Activated CD8-positive, alpha-beta memory T cell treated with anti-CD3 and anti-CD28 coated beads for 1 hour (primary cell): ENCODE measurements around the gene STAT5B.

ENCODE experiments used
- DNase-seq, 2 donors: peaks; one replicate each; pipeline ENCODE4 v3.0.0-alpha.2; 2020; ENCODE audit warnings: low read depth in 1 of 2; ENCODE audit errors: extremely low read depth in 1 of 2

Gene STAT5B

DNA sequence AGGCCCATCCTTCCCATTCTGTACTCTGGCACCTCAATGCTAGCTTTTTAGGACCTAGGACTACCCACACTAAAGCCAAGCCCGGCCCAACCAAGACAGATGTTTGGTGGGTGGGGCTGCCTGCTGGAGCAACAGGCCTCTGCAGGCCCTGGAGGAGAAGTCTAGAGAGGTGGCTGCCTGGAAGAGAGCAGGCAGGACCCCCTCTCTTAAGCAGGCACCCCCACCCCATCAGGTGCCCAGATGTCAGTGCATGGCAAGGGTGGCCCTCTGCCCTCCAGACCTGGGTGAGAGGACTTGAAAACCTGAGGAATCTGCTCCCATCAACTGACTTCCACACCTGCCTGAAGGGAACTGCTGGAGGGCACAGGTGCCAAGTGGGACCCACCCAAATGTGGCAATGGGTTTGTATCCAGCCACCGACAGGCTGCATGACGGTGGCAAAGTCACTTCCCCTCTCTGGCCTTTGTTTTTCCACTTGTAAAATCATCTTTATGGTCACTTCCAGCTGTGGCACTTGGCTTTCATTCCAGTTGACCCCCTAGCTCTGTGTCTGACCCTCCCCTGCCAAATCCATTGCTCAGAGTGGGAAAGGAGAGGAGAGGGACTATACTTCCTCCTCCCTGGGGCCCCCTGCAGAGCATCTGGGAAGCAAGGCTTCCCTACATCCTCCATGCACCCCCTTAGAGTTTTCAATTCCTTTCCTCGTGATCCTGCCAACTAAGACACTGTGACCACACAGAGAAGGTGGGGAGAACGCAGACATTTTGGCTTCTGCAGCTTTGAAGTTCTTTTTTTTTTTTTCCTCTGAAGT is 10.4 kb upstream of the STAT5B start:
- no peak for DNase-seq

DNA sequence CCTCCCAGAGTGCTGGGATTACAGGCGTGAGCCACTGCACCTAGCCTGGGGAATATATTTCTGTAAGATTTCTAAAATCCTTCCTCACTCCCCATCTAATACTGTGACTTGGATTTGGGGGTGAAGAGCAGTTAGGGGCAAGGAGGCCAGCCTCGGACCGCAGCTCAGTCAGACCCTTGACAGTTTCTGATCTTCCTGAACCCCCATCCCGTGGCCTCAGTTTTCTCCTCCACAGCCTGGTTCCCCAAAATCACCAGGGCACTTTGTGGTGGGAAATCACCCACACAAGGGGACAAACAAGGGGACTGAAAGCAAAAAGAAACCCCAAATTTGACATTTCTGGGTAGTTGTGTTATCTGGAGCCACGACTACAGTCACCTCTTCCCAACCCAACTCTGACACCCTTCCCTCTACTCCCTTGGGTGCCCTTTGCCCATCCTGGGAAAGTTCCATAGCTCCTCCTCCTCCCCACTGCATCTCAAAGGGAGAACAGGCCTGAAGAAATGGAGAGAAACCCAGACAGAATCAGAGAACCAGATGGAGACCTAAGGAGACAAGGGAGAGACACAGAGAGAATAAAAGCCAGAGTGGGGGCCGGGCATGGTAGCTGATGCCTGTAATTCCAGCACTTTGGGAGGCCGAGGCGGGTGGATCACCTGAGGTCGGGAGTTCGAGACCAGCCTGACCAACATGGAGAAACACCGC is 9.3 kb upstream of the STAT5B start:
- DNase-seq: no peak

DNA sequence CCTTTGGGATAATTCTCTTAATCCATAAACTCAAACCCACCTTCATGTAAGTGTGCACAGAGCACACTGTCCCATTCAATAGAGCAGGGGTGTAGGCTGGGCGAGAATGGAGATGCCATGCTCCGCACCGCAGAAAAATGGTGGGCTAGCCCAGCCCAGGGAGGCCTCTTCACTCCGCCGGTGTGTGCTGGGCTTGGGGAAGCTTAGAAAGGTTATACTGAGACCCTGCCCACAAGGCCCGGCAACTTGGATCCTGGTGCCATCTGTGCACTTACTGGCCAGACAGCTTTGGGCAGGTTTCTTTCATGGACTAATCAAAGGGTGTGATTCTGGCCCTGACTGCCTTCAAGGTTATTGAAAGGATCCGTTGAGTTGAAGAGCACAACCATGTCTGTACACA is 8.4 kb upstream of the STAT5B start:
- DNase-seq: no peak

DNA sequence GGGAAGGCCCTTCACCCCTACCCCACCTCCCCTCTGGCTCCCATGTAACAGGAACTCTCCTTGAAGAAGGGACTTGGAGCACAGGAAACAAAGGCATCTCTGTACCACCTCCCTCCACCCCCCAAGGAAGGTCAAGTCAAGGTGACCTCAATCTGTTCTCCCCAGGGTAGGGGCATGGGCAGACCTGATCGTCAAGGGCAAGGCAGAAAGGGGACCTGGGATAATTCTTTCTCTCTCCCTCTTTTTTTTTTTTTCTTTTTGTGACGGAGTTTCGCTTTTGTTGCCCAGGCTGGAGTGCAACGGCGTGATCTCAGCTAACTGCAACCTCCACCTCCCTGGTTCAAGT is 7.8 kb upstream of the STAT5B start:
- DNase-seq: no peak

DNA sequence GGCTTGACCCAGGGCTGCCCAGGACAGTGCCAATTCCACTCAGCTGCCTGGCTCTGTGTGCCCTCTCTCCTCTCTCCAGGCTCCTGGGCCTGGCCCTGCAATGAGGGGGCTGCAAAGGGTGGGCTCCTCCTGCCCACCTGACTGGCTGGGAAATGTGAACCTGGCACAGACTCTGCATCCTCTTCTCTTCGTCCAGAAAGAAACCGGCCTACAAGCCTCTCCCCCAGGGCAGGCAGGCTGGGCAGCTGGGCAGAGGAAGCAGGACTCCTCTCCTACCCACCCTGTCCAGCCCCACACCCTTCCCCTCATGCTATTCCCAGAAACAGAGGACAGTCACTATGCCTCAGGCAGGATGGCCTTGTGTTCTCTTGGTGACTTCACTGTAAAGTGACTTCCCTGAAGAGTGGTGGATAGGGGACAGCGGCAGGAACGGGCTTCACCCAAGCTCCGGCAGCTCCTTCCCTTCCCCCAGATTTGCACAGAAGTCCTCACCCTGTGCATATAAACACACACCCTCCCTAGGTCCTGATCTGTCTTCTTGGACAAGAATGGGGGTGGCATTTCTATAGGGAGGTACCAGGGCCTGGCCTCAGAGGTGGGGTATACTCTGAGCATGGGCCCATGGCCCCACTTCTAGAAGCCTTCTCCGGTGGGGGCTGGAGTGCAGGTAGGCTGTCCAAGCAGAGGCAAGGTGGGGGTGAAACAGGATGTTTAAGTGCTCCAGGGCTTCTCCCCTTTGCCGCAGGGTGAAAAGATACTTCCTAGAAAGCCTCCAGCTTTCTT is 7.2 kb upstream of the STAT5B start:
- no peak for DNase-seq

DNA sequence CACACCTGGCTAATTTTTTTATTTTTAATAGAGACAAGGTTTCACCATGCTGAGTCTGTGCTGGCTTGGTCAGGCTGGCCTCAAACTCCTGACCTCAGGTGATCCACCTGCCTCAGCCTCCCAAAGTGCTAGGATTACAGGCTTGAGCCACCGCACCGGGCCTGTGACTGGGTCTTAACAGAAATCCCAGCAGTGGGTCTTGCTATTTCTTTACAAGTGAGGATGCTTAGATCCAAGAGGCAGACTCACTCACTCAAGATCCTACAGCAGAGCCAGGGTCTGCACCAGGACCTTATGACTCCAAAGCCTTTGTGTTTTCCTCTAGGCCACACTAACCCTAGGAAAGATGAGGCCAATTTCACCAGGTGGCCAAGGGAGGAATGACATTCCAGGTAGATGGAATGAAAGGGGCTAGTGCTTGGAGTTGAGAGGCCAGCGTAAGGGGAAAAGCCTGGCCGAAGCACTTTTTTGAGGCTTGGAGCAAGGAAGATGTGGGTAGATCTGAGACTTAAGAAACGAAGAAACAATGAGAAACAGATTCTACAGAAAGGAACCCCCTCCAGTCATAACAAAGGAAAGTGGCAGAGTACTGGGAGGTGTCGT is 6.4 kb upstream of the STAT5B start:
- DNase-seq: no peak

DNA sequence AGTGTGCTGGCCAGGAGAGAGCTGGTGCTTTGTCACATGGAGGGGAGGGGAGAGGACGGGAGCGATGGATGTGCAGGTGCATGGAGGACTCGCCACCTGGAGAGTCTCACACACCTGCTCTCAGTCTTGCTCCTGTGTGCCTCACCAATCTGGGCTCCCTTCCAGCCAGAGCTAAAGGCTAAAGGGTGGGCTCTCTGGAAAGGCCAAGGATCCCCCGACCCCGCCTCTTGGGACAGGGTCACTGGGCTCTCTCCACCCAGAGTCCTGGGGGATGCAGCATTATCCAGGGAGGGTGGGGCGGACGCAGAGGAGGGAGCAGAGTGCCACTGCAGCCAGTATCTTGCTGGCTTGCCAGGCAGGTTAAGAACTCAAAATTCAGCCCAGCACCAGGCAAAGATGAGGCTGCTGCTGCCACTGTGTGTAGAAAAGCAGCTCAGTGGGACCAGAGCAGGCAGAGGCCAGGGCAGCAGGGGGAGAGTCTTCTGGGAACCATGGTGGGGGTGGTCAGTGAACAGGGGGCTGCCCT is 5.4 kb upstream of the STAT5B start:
- no peak for DNase-seq

DNA sequence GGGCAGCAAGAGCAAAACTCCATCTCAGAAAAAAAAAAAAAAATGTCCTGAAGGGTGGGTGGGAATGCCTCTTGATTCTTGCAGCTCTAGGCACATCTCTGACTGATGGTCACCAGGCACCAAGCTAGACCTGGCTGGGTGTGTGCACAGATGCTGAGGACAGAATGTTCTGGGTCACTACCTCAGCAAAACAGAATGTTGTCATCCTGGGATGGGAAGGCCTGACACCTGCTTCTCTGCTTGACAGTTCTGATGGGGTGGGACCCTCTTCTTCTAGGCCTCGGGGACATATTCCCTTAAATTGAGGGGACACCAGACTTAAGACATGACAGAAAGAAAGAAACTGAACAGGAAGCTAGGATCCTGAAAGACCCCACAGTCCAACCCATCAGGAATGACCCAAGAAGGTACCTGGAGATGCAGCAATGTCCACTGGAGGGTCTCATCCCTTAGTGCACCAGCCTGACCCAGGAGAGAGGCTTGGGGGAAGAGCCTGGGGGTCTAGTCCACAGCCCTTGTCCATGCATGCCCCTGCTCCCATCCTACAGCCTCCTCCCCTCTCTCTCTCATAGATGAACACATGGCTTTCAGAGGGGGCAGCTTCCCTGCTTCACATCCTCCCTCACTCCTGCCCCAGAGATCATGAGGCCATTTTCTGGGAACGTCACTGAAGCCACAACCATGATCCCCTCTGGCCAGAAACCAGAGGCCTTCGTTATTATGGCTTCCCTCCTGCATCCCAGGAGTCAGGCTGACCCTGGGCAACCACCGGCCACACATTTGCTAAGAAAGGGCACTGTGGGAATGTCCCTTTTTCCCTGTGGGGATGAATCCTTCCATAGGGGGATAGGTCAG is 3.8 kb upstream of the STAT5B start:
- no peak for DNase-seq

DNA sequence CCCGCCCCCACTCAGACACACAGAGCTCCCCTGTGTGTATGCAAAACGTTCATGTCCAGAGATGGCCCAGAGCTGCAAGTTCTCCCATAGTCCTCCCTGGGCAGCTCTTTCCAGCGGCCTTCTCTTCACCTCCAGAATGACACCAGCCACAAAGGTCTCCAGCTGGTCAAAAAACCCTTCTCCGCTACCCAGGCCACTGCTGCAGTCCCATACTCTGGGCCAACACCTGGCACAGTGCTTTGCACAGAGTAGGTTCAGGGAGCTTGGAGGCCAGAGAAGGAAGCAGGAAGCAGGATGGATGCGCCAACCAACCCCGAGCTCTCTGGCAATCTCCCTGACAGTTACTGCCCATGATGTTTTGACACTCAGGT is 1.1 kb upstream of the STAT5B start:
- DNase-seq: no peak

DNA sequence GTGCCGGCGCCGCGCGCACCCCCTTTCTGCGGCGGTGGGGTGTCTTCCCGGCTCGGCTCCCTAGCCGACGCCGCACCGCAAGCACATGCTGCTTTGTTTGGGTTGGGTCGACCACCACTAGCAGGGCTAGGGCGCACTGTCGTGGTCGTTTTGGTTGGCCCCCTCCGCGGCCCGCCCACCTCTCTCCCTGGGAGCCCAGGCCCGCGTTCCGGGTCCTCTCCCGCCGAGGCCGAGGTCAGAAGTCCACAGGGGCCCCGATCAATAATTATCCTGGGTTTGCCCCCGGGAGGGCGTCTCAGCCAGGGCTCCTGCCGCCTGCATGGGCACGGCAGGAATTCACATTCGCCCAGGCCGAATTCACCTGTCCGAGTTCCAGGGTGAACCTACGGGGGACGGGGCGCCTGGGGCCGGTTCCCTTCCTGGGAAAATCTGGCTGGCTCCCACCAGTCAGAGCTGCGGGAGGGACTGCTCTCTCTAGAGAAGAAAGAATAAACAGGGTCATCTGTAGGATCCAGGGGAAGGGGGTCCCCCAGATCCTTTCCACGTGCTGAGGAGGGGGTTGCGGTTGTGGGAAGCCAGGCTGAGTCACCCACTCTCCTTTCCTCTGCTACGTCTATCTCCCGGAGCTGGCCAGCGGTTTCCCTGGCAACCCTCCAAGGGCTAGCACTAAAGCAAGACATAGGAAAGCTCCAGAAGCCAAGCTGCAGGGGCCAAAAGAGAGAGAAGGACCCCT is 584 bp upstream of the STAT5B start:
- no peak for DNase-seq

DNA sequence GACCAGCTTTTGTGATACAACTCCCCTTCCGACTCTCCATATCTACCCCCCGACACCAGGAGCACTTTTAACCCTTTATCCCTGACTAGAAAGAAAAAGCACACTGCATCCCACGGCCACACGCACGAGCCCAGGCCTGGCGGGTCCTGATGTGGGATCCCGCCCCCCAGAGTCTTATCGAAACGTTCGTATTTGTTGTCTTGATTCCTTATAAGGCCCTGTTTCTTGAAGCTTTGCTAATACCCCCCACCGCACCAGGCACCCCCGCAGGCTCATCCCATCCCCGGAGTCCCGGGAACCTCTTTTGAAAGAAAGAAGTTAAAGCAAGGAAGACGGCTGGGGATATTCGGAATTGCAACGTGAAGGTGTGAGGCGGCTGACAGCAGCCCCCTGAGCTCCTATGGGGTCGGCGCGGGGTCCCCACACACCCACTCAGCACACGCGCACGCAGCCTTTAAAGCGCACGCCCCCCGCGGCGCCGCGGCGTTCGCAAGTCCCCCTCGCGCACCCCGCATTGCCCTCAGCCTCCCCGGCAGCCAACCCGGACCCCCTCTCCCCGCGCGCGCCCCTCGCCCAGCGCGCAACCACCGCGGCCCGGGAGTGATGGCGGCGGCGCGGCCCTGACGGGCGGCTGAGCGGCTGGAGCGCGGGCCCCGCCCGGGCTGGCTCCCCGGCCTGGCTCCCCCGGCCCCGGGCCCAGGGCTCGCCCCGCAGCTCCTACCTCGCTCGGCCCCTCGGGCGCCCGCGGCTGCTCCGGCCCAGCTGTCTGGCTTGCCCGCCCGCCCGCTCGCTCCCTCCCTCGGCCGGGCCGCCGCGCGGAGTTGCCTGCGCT is 448 bp downstream of the STAT5B start:
- no peak for DNase-seq

DNA sequence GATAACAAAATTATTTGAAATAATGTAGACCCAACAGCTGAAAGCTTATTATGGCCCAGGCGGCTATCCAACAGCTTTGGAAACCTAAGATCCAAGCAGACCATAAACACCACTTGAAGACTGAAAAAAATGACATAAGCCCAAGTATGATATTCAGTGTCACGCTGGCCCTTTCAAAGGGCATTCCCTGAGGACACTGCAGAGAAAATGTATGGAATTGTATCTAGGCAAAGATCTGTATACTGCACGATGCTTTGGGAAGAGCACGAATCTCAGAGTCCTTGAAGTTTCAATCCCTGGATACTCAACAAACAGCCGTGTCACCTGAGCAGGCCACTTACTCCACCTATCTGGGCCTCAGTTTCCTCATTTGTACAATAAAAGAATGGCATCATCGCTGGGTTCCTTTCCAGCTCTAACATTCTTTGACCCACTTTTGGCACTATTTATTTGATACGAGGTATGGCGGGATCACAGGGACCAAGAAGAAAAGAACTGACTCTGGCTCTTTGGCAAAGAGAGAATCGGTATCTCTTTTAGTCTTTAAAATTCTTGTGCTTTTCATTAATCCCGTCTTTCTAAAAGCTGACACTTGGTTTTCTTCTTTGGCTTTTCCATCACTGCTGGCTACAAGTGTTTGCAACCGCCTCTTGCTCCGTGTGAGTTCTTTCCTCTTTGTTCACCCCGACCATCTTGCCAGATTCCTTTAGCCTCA is 1.2 kb downstream of the STAT5B start:
- DNase-seq: no peak

DNA sequence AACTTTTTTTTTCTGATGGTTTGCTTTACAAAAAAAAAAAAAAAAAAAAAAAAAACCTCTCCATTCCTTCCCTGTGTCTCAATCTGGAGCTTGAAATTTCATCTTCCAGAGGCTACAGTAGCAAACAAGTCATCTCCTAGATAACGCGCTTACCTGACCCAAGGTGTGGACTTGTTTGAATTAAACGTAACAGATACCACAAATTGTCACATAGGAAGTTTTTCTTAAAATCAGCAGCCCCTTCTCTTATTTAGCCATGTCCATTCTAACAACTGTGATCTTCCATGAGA is 2.0 kb downstream of the STAT5B start:
- no peak for DNase-seq

DNA sequence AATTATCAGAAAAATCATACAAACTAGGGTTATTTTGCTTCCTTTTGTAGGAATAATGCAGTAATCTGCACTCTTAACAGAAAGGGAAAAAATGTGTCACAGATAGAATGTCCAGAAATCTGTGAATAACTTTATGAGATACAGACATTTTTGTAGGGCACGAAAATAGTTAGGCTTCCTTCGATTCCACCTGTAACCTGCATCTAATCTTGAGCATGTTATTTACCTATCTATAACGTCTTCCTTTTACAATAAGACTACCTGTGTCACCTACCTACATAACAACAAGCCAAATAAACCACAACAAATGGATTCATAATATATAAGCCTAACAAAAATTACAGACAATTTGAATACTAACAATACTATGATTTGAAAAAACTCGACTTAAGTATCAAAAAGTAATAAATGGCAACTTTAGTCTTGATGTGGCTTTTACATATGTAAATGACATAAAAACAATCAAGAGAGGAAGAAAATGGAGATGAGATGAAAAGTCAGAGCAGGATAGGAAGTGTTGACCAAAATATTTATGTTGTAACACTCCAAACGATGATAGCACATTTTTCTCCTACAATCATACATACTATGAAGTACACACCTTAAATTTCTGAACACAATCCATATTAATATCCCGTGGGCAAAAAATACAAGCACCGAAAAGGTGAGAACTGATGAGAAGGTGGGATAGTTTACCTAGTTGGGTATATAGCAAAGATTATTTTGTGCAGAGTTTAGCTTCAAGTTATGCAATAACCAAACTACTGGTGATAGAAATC is 2.5 kb downstream of the STAT5B start:
- DNase-seq: no peak

DNA sequence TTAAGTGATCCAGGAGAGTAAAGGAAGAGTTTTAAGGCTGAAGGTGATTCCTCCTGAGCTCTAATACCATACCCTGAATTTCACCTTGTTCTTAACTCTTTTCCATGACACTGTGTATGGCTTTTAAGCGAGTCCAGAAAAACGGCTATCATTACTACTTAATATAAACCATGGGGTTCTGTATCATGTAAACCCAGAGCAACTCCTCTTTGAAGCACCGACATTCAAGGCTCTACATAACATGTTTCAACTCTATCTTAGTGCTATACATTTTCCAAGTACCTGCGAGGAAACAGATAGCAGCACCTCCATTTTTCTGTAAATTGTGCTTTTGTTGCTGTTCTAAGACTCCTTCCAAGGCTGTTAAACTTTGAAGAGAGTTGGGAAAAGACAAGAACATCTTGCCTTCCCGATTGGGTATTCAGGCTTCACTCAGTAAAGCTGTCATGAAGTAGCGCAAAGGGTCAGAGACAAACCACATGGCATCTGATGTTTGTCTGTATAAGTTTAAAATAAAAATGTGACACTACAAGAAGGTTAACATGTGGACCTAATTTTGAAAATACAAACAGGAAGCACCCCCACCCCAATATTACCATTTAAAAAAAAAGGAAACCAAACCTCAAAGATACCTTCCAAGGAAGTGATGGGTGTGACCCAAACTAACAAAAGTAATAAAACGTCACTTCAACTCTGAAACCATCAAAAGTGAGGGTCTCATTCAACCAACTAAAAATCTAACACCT is 3.9 kb downstream of the STAT5B start:
- DNase-seq: no peak

DNA sequence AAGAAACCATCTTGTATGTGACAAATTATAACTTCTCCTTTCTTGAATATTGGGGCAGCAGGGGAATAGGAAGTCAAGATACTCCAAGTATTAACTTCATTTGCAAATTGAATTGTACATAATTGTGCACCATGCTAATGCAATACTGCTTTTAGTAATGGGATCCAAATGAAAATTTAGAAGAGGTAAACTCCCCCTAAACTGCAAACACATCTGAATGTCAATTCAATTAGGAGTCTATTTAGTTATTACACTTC is 4.5 kb downstream of the STAT5B start:
- DNase-seq: no peak
